Measurements from ENCODE around the gene RUNX1.
A peak's percentile ranks its signal among the peaks of the same experiment; 100 is the strongest.

Gene RUNX1

GRCh38 chr21:34928637-34929036 lies 120.5 kb downstream of the RUNX1 start:
- no peak overlapping the region for H3K9ac ChIP-seq (ENCODE audit: low read length)
- no peak overlapping the region for H4K8ac ChIP-seq (ENCODE audit: low read depth, low read length)
- H2BK5ac ChIP-seq (ENCODE audit: low read length), result no peak overlapping the region
- H4K5ac ChIP-seq (ENCODE audit: low read length), result no peak overlapping the region
- no peak for DNase-seq
- H2BK120ac ChIP-seq (ENCODE audit: low read depth, low read length), result no peak overlapping the region
- H3K18ac ChIP-seq (ENCODE audit: low read length), result no peak overlapping the region
- H2BK15ac ChIP-seq (replicated peaks; ENCODE audit: low read depth), result no peak overlapping the region
- H3K4ac ChIP-seq (ENCODE audit: low read depth, low read length), result no peak overlapping the region
- no peaks in the 10 kb centered on the region for H3K4me1 ChIP-seq (ENCODE audit: control insufficient read depth, low read depth, low read length)
- no peaks in the 10 kb centered on the region for H3K79me2 ChIP-seq (ENCODE audit: control insufficient read depth, insufficient read depth, low read length)
- no peak overlapping the region for H3K23ac ChIP-seq (ENCODE audit: low read length)
- H3K4me2 ChIP-seq (ENCODE audit: low read length), result no peak overlapping the region
- no peak overlapping the region for H3K4me3 ChIP-seq (ENCODE audit: low read length)
- no peak overlapping the region for H3K27ac ChIP-seq (ENCODE audit: low read depth, low read length)
- no peaks in the 10 kb centered on the region for H3K27me3 ChIP-seq (ENCODE audit: insufficient read depth, low read length, poor library complexity)
- H3K79me1 ChIP-seq (ENCODE audit: low read length), result no peaks in the 10 kb centered on the region
- H2AK5ac ChIP-seq (ENCODE audit: low read length), result no peak overlapping the region
- H3K56ac ChIP-seq (ENCODE audit: low read length), result no peak overlapping the region
- no peaks in the 10 kb centered on the region for H3K36me3 ChIP-seq (ENCODE audit: control insufficient read depth, insufficient read depth, low read length)
- no CpG with 5 or more reads among the region's 4 CpGs for WGBS (ENCODE audit: extremely low coverage, insufficient coverage, low lambda C conversion rate)

- Histone ChIP-seq H2AK5ac (ENCODE audit: low read length) (no peak overlapping the region), H3K18ac (ENCODE audit: low read length) (no peak overlapping the region), H2BK120ac (ENCODE audit: low read depth, low read length) (no peak overlapping the region), H3K27ac (ENCODE audit: low read depth, low read length) (no peak overlapping the region), H3K79me2 (ENCODE audit: control insufficient read depth, insufficient read depth, low read length) (no peaks in the 10 kb centered on the region), H3K36me3 (ENCODE audit: control insufficient read depth, insufficient read depth, low read length) (no peaks in the 10 kb centered on the region), H3K4me1 (ENCODE audit: control insufficient read depth, low read depth, low read length) (no peaks in the 10 kb centered on the region), H3K4me3 (ENCODE audit: low read length) (no peak overlapping the region), H2BK5ac (ENCODE audit: low read length) (no peak overlapping the region), H2BK15ac (replicated peaks; ENCODE audit: low read depth) (no peak overlapping the region), H3K4ac (ENCODE audit: low read depth, low read length) (no peak overlapping the region), H4K8ac (ENCODE audit: low read depth, low read length) (no peak overlapping the region), H4K5ac (ENCODE audit: low read length) (no peak overlapping the region), H3K27me3 (ENCODE audit: insufficient read depth, low read length, poor library complexity) (no peaks in the 10 kb centered on the region), H3K4me2 (ENCODE audit: low read length) (no peak overlapping the region), H3K9ac (ENCODE audit: low read length) (no peak overlapping the region), H3K79me1 (ENCODE audit: low read length) (no peaks in the 10 kb centered on the region), H3K23ac (ENCODE audit: low read length) (no peak overlapping the region), H3K56ac (ENCODE audit: low read length) (no peak overlapping the region)
- DNase-seq, result no peak
- no CpG with 5 or more reads among the region's 2 CpGs for WGBS (ENCODE audit: extremely low coverage, insufficient coverage, low lambda C conversion rate)
These were observed 121.1 kb downstream of the RUNX1 start for GRCh38 chr21:34927992-34928391.

GRCh38 chr21:34926803-34927467 lies 122.2 kb downstream of the RUNX1 start:
- Histone ChIP-seq H3K4me3 (ENCODE audit: low read length) (no peak overlapping the region), H3K27me3 (ENCODE audit: insufficient read depth, low read length, poor library complexity) (no peaks in the 10 kb centered on the region), H3K27ac (ENCODE audit: low read depth, low read length) (no peak overlapping the region), H2BK5ac (ENCODE audit: low read length) (no peak overlapping the region), H3K56ac (ENCODE audit: low read length) (no peak overlapping the region), H3K79me2 (ENCODE audit: control insufficient read depth, insufficient read depth, low read length) (no peaks in the 10 kb centered on the region), H3K36me3 (ENCODE audit: control insufficient read depth, insufficient read depth, low read length) (no peaks in the 10 kb centered on the region), H2BK15ac (replicated peaks; ENCODE audit: low read depth) (no peak overlapping the region), H4K8ac (ENCODE audit: low read depth, low read length) (no peak overlapping the region), H3K4ac (ENCODE audit: low read depth, low read length) (no peak overlapping the region), H3K9ac (ENCODE audit: low read length) (no peak overlapping the region), H3K4me1 (ENCODE audit: control insufficient read depth, low read depth, low read length) (no peaks in the 10 kb centered on the region), H2BK120ac (ENCODE audit: low read depth, low read length) (peak overlapping the region; percentile 8), H3K18ac (ENCODE audit: low read length) (no peak overlapping the region), H3K4me2 (ENCODE audit: low read length) (no peak overlapping the region), H4K5ac (ENCODE audit: low read length) (no peak overlapping the region), H3K23ac (ENCODE audit: low read length) (no peak overlapping the region), H3K79me1 (ENCODE audit: low read length) (no peaks in the 10 kb centered on the region), H2AK5ac (ENCODE audit: low read length) (no peak overlapping the region)
- no CpG with 5 or more reads among the region's 6 CpGs for WGBS (ENCODE audit: extremely low coverage, insufficient coverage, low lambda C conversion rate)
- DNase-seq, result peak; percentile 22

- Histone ChIP-seq H3K27me3 (ENCODE audit: insufficient read depth, low read length, poor library complexity) (no peaks in the 10 kb centered on the region), H3K79me1 (ENCODE audit: low read length) (no peaks in the 10 kb centered on the region), H3K4me2 (ENCODE audit: low read length) (no peak overlapping the region), H3K18ac (ENCODE audit: low read length) (no peak overlapping the region), H3K23ac (ENCODE audit: low read length) (no peak overlapping the region), H3K79me2 (ENCODE audit: control insufficient read depth, insufficient read depth, low read length) (no peaks in the 10 kb centered on the region), H4K5ac (ENCODE audit: low read length) (no peak overlapping the region), H2AK5ac (ENCODE audit: low read length) (no peak overlapping the region), H3K27ac (ENCODE audit: low read depth, low read length) (no peak overlapping the region), H3K4me3 (ENCODE audit: low read length) (no peak overlapping the region), H3K36me3 (ENCODE audit: control insufficient read depth, insufficient read depth, low read length) (no peaks in the 10 kb centered on the region), H3K4me1 (ENCODE audit: control insufficient read depth, low read depth, low read length) (no peaks in the 10 kb centered on the region), H4K8ac (ENCODE audit: low read depth, low read length) (no peak overlapping the region), H2BK15ac (replicated peaks; ENCODE audit: low read depth) (no peak overlapping the region), H3K4ac (ENCODE audit: low read depth, low read length) (no peak overlapping the region), H3K9ac (ENCODE audit: low read length) (no peak overlapping the region), H3K56ac (ENCODE audit: low read length) (no peak overlapping the region), H2BK5ac (ENCODE audit: low read length) (no peak overlapping the region), H2BK120ac (ENCODE audit: low read depth, low read length) (no peak overlapping the region)
- WGBS (ENCODE audit: extremely low coverage, insufficient coverage, low lambda C conversion rate), result 100% methylated on average over 2 of the region's 4 CpGs
- no peak for DNase-seq
These were observed 123.5 kb downstream of the RUNX1 start for GRCh38 chr21:34925597-34925996.

- Histone ChIP-seq H3K4me3 (ENCODE audit: low read length) (no peak overlapping the region), H4K5ac (ENCODE audit: low read length) (no peak overlapping the region), H3K27me3 (ENCODE audit: insufficient read depth, low read length, poor library complexity) (no peaks in the 10 kb centered on the region), H3K36me3 (ENCODE audit: control insufficient read depth, insufficient read depth, low read length) (no peaks in the 10 kb centered on the region), H3K79me1 (ENCODE audit: low read length) (no peaks in the 10 kb centered on the region), H3K27ac (ENCODE audit: low read depth, low read length) (no peak overlapping the region), H2BK5ac (ENCODE audit: low read length) (no peak overlapping the region), H2AK5ac (ENCODE audit: low read length) (no peak overlapping the region), H2BK15ac (replicated peaks; ENCODE audit: low read depth) (no peak overlapping the region), H3K4ac (ENCODE audit: low read depth, low read length) (no peak overlapping the region), H2BK120ac (ENCODE audit: low read depth, low read length) (no peak overlapping the region), H4K8ac (ENCODE audit: low read depth, low read length) (no peak overlapping the region), H3K79me2 (ENCODE audit: control insufficient read depth, insufficient read depth, low read length) (no peaks in the 10 kb centered on the region), H3K4me2 (ENCODE audit: low read length) (no peak overlapping the region), H3K4me1 (ENCODE audit: control insufficient read depth, low read depth, low read length) (no peaks in the 10 kb centered on the region), H3K18ac (ENCODE audit: low read length) (no peak overlapping the region), H3K56ac (ENCODE audit: low read length) (no peak overlapping the region), H3K23ac (ENCODE audit: low read length) (no peak overlapping the region), H3K9ac (ENCODE audit: low read length) (no peak overlapping the region)
- no CpG with 5 or more reads among the region's 1 CpG for WGBS (ENCODE audit: extremely low coverage, insufficient coverage, low lambda C conversion rate)
- no peak for DNase-seq
These were observed 124.2 kb downstream of the RUNX1 start for GRCh38 chr21:34924771-34925419.

GRCh38 chr21:34924194-34924593 lies 124.9 kb downstream of the RUNX1 start:
- H3K4ac ChIP-seq (ENCODE audit: low read depth, low read length), result no peak overlapping the region
- no peaks in the 10 kb centered on the region for H3K27me3 ChIP-seq (ENCODE audit: insufficient read depth, low read length, poor library complexity)
- no peaks in the 10 kb centered on the region for H3K79me1 ChIP-seq (ENCODE audit: low read length)
- peak overlapping the region; percentile 37 for H3K23ac ChIP-seq (ENCODE audit: low read length)
- H3K56ac ChIP-seq (ENCODE audit: low read length), result no peak overlapping the region
- no peaks in the 10 kb centered on the region for H3K79me2 ChIP-seq (ENCODE audit: control insufficient read depth, insufficient read depth, low read length)
- no peak overlapping the region for H4K8ac ChIP-seq (ENCODE audit: low read depth, low read length)
- H2BK15ac ChIP-seq (replicated peaks; ENCODE audit: low read depth), result no peak overlapping the region
- DNase-seq, result no peak
- no peak overlapping the region for H4K5ac ChIP-seq (ENCODE audit: low read length)
- no peaks in the 10 kb centered on the region for H3K36me3 ChIP-seq (ENCODE audit: control insufficient read depth, insufficient read depth, low read length)
- no peak overlapping the region for H3K4me2 ChIP-seq (ENCODE audit: low read length)
- H2BK5ac ChIP-seq (ENCODE audit: low read length), result no peak overlapping the region
- no peak overlapping the region for H3K27ac ChIP-seq (ENCODE audit: low read depth, low read length)
- no peaks in the 10 kb centered on the region for H3K4me1 ChIP-seq (ENCODE audit: control insufficient read depth, low read depth, low read length)
- WGBS (ENCODE audit: extremely low coverage, insufficient coverage, low lambda C conversion rate), result no CpG with 5 or more reads among the region's 3 CpGs
- no peak overlapping the region for H3K18ac ChIP-seq (ENCODE audit: low read length)
- no peak overlapping the region for H2AK5ac ChIP-seq (ENCODE audit: low read length)
- no peak overlapping the region for H3K9ac ChIP-seq (ENCODE audit: low read length)
- no peak overlapping the region for H3K4me3 ChIP-seq (ENCODE audit: low read length)
- no peak overlapping the region for H2BK120ac ChIP-seq (ENCODE audit: low read depth, low read length)
